Caco-2 (cell line): ENCODE results near the gene ALK. TPM values are rescaled to one million over a fixed set of nuclear protein-coding genes. Genes with fewer than 3 reads are reported as not detected.

Experiments used
- BruUV-seq: library from RNA; stranded (reverse); fragments of 400-500 nt; replicated peaks from 2 replicates; lab custom pipeline; 2021; lab: Mats Ljungman, UMichigan
- CTCF ChIA-PET: fragments of 300-600 bp; sonication (Branson Sonifier 250); formaldehyde crosslinking; loops from one replicate; lab custom pipeline; 2022; ENCODE audit warnings: antibody characterized with exemption; lab: Charles Lee
- POLR2A ChIA-PET: fragments of 300-600 bp; sonication (Branson Sonifier 250); formaldehyde crosslinking; loops from one replicate; lab custom pipeline; 2022; ENCODE audit warnings: antibody characterized with exemption; lab: Charles Lee
- DNase-seq, 2 experiments: peaks; one replicate each; pipeline versions ENCODE4 v3.0.0 to v3.0.0-alpha.2; 2020 to 2022
- H3K27me3 ChIP-seq: replicated peaks from 2 replicates; pipeline ENCODE4 v1.6.0; 2011; ENCODE audit warnings: low read length; ENCODE audit not compliant: control insufficient read depth, insufficient read depth
- H3K36me3 ChIP-seq: 2 replicates; pipeline ENCODE4 v1.5.1; 2011; ENCODE audit warnings: low read length; ENCODE audit not compliant: control insufficient read depth, insufficient read depth
- H3K4me1 ChIP-seq: fragments of 250-450 bp; sonication (Bioruptor Pico); 2 replicates; pipeline ENCODE4 v1.5.1; 2020; ENCODE audit warnings: mild to moderate bottlenecking
- H3K4me3 ChIP-seq: 2 replicates; pipeline ENCODE4 v1.5.1; 2011; ENCODE audit warnings: low read depth, mild to moderate bottlenecking, control low read depth, low read length
- H3K9me3 ChIP-seq: fragments of 250-450 bp; sonication (Bioruptor Pico); 2 replicates; pipeline ENCODE4 v1.5.1; 2020; ENCODE audit warnings: mild to moderate bottlenecking, moderate library complexity
- H3K27ac Mint-ChIP-seq: one replicate; pipeline ENCODE4 v1.8.0; 2022; ENCODE audit warnings: mixed read lengths; ENCODE audit not compliant: unreplicated experiment
- H3K27me3 Mint-ChIP-seq: one replicate; pipeline ENCODE4 v1.8.0; 2022; ENCODE audit warnings: mixed read lengths; ENCODE audit not compliant: insufficient read depth, unreplicated experiment
- H3K36me3 Mint-ChIP-seq: one replicate; pipeline ENCODE4 v1.8.0; 2022; ENCODE audit warnings: mild to moderate bottlenecking, mixed read lengths; ENCODE audit not compliant: insufficient read depth, unreplicated experiment
- H3K4me1 Mint-ChIP-seq: one replicate; pipeline ENCODE4 v1.8.0; 2022; ENCODE audit warnings: low read depth, mixed read lengths; ENCODE audit not compliant: unreplicated experiment
- H3K4me3 Mint-ChIP-seq: one replicate; pipeline ENCODE4 v1.8.0; 2022; ENCODE audit warnings: mild to moderate bottlenecking, moderate library complexity, mixed read lengths; ENCODE audit not compliant: unreplicated experiment
- H3K9me3 Mint-ChIP-seq: one replicate; pipeline ENCODE4 v1.8.0; 2022; ENCODE audit warnings: mixed read lengths; ENCODE audit not compliant: unreplicated experiment
- CTCF ChIP-seq, 2 experiments: fragments of 200-600 bp in 1 of 2; IDR thresholded peaks; 1 replicate in 1 of 2; 2 replicates in 1 of 2; pipeline versions ENCODE4 v1.5.1 to v1.8.0; 2011 to 2022; ENCODE audit warnings: antibody characterized with exemption in 1 of 2, control low read depth in 1 of 2, inconsistent platforms in 1 of 2, low read depth in 1 of 2, low read length in 1 of 2, mild to moderate bottlenecking in 1 of 2, moderate library complexity in 1 of 2; ENCODE audit not compliant: insufficient read depth in 1 of 2, severe bottlenecking in 1 of 2, unreplicated experiment in 1 of 2
- intact Hi-C: fragments of 100-400 bp; cut with micrococcal nuclease; formaldehyde crosslinking; loops from one replicate; pipeline ENCODE4 v1.10.0; 2022; ENCODE audit not compliant: unreplicated experiment
- total RNA-seq: library from RNA; stranded (reverse); gene quantifications from 2 replicates; pipeline ENCODE4 v1.2.3, GENCODE V29; 2022

The ALK gene
- total RNA-seq, 1 experiment from 2014 or later = 0.11 TPM

- no peak for TF ChIP-seq CTCF (IDR thresholded peaks at IDR 0.05; ENCODE audit: insufficient read depth in 1 of 2, low read depth in 1 of 2, low read length in 1 of 2, severe bottlenecking in 1 of 2, unreplicated experiment in 1 of 2)
- H3K27me3 ChIP-seq = no peaks in the 10 kb centered on the region
- no peaks in the 10 kb centered on the region for H3K36me3 Mint-ChIP-seq
- no peaks in the 10 kb centered on the region for H3K9me3 Mint-ChIP-seq
- H3K27ac Mint-ChIP-seq = no peak overlapping the region
- no TSS peak for BruUV-seq
- no peak overlapping the region for H3K4me3 Mint-ChIP-seq
- intact Hi-C loops = no loop called here
- no peaks in the 10 kb centered on the region for H3K4me1 ChIP-seq
- no peaks in the 10 kb centered on the region for H3K36me3 ChIP-seq
- no peak overlapping the region for H3K4me3 ChIP-seq
- no peaks in the 10 kb centered on the region for H3K4me1 Mint-ChIP-seq
- CTCF ChIA-PET = no interaction called here
- no peak for DNase-seq
- POLR2A ChIA-PET = no interaction called here
- H3K27me3 Mint-ChIP-seq = peaks cover 18% of the 10 kb centered on the region
- H3K9me3 ChIP-seq = no peaks in the 10 kb centered on the region
Observed at GRCh38 chr2:29587402-29588190, 333.8 kb downstream of the ALK start.

- BruUV-seq = no TSS peak
- no peaks in the 10 kb centered on the region for H3K4me1 Mint-ChIP-seq
Observed at GRCh38 chr2:29586919-29587318, 334.5 kb downstream of the ALK start.

GRCh38 chr2:29583548-29584156 lies 337.7 kb downstream of the ALK start:
- Histone ChIP-seq H3K36me3 (no peaks in the 10 kb centered on the region), H3K9me3 (no peaks in the 10 kb centered on the region), H3K4me1 (no peaks in the 10 kb centered on the region), H3K27me3 (no peaks in the 10 kb centered on the region; the same call in 1 of the 2 replicates), H3K4me3 (no peak overlapping the region)
- Mint-ChIP-seq H3K27me3 (peaks cover 20% of the 10 kb centered on the region), H3K36me3 (no peaks in the 10 kb centered on the region), H3K4me3 (no peak overlapping the region), H3K9me3 (no peaks in the 10 kb centered on the region), H3K27ac (no peak overlapping the region), H3K4me1 (no peaks in the 10 kb centered on the region)
- BruUV-seq = no TSS peak
- ChIA-PET CTCF (no interaction called here), POLR2A (no interaction called here)
- no peak for DNase-seq
- intact Hi-C loops = no loop called here
- no peak for TF ChIP-seq CTCF (IDR thresholded peaks at IDR 0.05; ENCODE audit: insufficient read depth in 1 of 2, low read depth in 1 of 2, low read length in 1 of 2, severe bottlenecking in 1 of 2, unreplicated experiment in 1 of 2)

More at GRCh38 chr2:29586919-29587318, 334.5 kb downstream of the ALK start:
- no peaks in the 10 kb centered on the region for H3K9me3 Mint-ChIP-seq
- no peak overlapping the region for H3K27ac Mint-ChIP-seq
- H3K9me3 ChIP-seq = no peaks in the 10 kb centered on the region
- H3K27me3 Mint-ChIP-seq = peaks cover 15% of the 10 kb centered on the region
- ChIA-PET POLR2A (no interaction called here), CTCF (no interaction called here)
- no peaks in the 10 kb centered on the region for H3K36me3 ChIP-seq
- H3K4me3 Mint-ChIP-seq = no peak overlapping the region
- no peak for TF ChIP-seq CTCF (IDR thresholded peaks at IDR 0.05; ENCODE audit: insufficient read depth in 1 of 2, low read depth in 1 of 2, low read length in 1 of 2, severe bottlenecking in 1 of 2, unreplicated experiment in 1 of 2)
- H3K27me3 ChIP-seq = no peaks in the 10 kb centered on the region
- H3K4me1 ChIP-seq = no peaks in the 10 kb centered on the region
- no peak for DNase-seq
- H3K4me3 ChIP-seq = no peak overlapping the region
- no peaks in the 10 kb centered on the region for H3K36me3 Mint-ChIP-seq
- intact Hi-C loops = no loop called here
